ENCODE measurements around the gene NDUFB6.

DNA sequence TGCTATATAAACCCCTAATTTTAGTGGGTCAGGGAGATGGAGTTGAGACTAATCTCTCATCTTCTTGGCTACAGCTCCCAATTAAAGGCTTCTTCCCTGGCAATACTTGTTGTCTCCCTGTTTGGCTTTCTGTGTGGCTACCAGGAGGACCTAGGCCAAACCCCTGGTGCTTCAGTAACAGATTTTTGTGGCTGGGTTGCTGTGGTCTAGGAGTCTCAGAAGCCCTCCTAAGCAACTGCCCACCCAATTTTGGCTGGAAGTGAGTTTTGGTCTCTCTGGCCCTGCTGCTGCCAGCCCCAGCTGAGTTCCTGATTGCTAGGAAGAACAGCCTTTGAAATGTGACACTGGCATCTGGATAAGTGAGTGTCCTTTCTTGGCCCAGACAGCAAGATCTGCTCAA lies 56.7 kb downstream of the NDUFB6 start:
- TF ChIP-seq, protein P1, sequence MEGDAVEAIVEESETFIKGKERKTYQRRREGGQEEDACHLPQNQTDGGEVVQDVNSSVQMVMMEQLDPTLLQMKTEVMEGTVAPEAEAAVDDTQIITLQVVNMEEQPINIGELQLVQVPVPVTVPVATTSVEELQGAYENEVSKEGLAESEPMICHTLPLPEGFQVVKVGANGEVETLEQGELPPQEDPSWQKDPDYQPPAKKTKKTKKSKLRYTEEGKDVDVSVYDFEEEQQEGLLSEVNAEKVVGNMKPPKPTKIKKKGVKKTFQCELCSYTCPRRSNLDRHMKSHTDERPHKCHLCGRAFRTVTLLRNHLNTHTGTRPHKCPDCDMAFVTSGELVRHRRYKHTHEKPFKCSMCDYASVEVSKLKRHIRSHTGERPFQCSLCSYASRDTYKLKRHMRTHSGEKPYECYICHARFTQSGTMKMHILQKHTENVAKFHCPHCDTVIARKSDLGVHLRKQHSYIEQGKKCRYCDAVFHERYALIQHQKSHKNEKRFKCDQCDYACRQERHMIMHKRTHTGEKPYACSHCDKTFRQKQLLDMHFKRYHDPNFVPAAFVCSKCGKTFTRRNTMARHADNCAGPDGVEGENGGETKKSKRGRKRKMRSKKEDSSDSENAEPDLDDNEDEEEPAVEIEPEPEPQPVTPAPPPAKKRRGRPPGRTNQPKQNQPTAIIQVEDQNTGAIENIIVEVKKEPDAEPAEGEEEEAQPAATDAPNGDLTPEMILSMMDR (IDR thresholded peaks at IDR 0.05), result no peak
- TF ChIP-seq POLR2A (IDR thresholded peaks at IDR 0.05), result no peak

Data from body of pancreas (tissue), 4 donors.